HG03378 (cell line): Measurements from ENCODE around the gene RPS6KA5.
"Not testable (repeated sequence)": the region's sequence is repeated elsewhere in the genome, so short reads cannot be mapped to it uniquely, and the experiment has no call there.

Experiments
- ATAC-seq: cut with Tn5 transposase; IDR thresholded peaks from one replicate; pipeline ENCODE4 v1.9.1; 2021; ENCODE audit warnings: mild to moderate bottlenecking, moderate library complexity; ENCODE audit not compliant: unreplicated experiment

The RPS6KA5 gene

DNA sequence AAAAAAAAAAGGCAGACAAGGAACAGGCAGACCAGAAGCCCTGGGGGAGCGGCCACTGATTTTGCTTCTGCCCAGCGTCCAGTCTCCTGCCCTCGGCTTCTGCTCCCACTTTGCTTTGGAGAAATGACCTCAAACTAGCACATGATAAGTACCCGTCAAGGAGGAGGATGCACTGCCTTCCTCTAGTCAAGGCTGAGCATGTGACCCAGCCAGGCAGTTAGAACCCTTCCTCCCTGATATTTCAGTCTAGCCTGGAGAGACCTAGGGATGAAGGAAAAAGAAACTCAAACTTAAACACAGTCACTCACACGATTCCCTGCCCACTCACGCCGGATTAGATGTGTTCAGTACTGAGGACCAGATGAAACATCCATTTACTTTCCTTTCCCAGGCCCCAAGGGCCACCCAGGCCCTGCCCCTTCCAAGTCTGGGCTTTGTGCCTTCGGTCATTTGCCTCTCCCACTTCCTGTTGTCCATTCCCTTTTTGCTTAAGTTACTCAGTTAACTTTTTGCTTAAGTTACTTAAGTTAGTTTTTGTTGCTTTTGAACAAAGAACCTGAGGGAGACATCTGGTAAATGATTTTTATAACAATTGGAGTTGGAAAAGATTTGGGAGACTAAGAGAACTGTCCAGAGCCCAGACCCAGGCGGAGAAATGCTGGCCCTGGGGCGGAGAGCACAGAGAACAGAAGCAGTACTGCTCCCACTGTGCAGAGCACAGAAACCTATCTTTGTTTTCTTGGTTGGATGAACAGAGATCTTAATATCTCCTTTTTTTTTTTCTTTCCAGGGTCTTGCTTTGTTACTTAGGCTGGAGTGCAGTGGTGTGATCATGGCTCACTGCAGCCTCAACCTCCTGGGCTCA lies 221.2 kb downstream of the RPS6KA5 start:
- ATAC-seq: no peak

DNA sequence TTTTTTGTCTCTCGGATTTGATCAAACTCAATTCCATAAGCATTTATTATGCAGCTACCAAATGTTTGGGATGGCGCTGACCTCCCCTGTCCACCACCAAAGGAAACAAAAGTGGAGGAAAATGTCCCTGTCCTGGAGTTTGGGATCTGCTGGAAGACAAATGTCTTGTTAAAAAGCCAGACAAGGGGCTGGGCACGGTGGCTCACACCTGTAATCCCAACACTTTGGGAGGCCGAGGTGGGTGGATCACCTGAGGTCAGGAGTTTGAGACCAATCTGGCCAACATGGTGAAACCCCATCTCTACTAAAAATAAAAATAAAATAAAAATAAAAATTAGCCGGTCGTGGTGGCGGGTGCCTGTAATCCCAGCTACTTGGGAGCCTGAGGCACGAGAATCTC lies 221.9 kb downstream of the RPS6KA5 start:
- not testable (repeated sequence) for ATAC-seq

DNA sequence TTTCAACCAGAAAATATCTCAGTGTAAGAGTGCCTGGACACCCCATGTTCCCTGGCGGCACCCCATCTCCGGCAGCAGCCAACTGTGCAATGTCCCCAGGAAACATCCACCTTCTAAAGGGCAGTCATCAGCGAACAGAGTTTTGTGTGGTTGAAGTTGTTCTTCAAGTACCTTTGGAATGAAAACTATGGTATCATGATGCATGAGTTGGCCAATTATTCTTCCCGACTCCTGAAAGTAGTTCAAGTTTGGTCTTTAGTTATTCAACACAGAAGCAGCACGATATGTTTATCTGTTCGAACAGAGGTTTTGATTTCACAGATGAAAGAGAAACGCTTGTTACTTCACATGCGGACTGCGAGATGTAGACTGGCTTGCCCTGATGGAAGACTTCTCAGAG lies 223.1 kb downstream of the RPS6KA5 start:
- no peak for ATAC-seq

DNA sequence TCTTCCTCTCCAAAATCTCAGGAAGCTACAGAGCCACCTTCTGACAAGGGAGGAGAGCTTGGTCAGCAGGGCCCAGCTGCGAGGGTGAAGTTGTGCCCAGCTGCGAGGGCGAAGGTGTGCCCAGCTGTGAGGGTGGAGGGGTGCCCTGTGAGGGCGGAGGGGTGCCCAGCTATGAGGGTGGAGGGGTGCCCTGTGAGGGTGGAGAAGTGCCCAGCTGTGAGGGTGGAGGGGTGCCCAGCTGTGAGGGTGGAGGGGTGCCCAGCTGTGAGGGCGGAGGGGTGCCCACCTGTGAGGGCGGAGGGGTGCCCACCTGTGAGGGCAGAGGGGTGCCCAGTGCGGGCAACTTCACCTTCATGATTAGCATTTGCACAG lies 223.8 kb downstream of the RPS6KA5 start:
- no peak for ATAC-seq

DNA sequence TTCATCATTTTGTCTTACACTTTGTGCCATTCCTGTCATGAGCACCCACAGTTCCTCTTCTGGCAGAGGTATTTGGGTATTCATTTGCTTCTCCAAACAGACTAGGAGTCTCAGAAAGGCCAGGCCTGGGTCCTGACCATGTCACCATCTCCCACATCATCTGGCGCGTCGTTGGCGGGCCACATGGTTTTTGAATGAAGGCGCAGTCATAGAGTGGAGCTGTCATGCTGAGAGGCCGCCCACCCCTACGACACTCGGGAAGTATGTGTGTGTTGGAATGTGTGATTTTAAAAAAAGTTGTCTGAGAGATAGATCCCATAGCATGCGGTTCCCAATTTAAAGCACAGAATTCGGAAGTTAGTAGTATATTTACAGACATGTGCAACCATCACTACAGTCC lies 228.6 kb downstream of the RPS6KA5 start:
- no peak for ATAC-seq

DNA sequence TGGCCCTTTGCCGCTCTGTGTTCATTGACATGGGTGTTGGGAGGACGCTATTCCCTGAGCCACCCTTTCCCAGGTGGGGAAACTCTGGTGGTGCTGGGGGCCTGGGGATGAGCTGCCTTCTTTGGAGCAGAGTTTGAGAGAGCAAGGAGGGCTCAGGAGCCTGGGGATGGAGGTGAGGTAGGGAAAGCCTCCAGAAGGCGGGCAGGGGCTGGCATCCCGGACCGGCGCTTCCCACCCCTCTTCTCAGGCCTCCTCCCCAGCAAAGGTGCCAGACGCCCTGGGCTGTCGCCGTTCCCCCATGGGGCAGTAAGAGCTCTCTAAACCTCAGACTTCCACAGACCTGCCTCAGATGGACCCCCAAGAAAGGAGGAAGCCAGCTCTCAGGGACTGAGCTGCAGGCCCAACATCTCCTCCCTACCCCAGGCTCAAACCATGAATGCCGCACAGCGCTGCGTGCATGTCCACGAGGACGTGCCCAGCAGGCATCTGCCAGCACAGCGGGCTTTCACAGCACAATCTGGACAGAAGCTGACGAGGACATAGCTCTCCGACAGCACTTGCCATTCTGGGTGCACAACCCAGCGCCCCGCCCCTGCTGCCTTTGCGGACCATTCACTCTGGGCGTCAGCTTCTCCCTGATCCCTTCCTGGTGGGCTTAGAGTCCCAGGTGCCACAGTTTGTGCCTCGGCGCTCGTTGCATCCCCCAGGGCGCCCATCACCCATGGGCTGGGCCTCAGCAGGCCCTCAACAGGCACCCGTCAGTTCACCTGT lies 229.3 kb downstream of the RPS6KA5 start:
- ATAC-seq: no peak

DNA sequence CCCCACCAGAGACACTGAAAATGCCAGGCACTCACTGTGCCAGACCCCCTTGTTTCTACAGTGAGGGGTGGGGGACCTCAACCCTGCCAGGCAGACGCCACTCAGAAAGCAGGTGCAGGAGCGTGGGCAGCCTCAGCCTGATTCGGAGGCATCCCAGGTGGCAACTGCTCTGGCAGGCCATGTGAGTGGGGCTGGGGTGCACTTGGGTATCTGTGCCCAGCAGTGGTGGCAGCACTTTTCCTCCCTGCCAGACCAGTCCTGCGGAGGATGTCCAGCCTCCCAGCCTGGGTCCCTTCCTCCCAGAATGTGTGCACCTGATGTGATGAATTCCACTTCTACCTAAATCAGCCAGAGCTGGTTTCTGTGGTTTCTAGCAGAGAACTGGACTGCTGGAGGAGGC lies 230.8 kb downstream of the RPS6KA5 start:
- ATAC-seq: no peak

DNA sequence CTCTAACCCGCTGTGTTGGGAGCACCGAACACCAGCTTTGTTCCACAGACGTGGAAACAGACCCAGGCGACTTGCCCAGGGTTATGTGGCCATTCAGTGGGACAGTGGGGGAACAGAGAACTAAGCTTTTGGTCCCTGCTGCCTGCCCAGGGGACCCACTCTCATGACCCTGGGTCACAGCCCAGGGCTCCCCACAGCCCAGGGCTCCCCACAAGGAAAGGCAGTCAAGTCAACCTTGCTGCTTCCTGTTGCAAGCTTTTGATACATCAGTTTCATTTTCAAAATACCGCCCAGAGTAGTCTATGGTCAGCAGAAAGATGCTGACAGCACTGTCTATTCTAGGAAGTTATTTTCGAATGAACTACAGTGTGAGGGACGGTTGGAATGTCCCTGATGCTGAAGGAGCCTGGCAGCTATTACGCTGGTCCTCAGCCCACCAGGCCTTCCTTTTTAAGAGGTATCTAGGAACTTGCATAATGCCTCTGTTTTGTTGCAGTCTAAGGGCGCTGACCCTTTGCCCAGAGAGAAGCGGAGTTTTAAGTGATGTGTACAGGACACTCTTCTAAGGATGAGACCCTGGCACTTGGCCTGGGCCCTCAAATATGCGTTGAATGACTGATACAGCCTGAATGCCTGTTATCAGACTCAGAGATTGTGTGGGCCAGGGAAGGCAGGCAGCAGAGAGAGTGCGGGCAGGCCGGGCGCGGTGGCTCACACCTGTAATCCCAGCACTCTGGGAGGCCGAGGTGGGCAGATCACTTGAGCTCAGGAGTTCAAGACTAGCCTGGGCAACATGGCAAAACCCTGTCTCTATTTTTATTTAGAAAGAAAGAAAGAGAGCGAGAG lies 231.6 kb downstream of the RPS6KA5 start:
- ATAC-seq: peak; percentile 61

DNA sequence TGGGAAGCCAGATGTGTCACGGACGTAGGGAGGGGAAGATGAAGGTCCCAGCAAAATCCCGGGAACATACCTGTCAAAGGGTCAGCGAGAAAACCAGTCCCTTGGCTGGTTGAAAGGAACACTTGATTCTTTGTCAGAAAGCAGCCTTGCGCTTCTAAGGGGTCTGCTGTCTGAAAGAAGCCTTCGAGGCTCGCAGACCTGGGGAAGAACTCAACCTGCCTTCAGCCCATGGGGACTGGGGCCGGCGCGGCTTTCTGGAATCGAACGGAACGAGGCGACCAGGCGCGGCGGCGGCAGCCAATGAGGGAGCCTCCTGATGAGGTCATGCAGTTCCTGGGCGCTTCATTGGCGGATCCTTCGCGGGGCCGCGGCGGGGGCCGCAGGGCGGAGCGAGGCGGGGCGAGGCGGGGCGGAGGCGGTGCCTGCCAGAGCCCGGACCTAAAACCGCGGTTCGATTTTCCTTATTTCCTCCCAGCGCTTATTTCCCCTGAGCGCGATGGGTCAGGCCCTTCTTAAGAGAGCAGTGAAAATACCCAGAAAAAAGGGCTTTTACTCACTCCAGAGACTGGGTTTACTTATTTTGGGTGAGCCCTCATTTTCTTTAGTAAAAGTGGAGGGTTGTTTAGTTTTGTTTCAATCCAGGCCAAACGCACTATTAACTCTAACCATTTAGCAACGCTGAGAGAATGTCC lies 232.4 kb downstream of the RPS6KA5 start:
- ATAC-seq: peak; percentile 90

DNA sequence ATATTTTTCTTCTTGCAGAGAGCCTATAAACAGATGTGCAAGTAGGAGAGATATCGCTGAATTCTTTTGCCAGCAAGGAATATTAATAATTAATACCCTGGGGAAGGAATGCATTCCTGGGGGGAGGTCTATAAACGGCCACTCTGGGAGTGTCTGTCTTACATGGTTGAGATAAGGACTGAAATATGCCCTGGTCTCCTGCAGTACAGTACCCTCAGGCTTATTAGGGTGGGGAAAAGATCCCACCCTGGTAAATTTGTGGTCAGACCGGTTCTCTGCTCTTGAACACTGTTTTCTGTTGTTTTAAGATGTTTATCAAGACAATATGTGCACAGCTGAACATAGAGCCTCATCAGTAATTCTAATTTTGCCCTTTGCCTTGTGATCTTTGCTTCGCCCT lies 236.9 kb downstream of the RPS6KA5 start:
- ATAC-seq: not testable (repeated sequence)

DNA sequence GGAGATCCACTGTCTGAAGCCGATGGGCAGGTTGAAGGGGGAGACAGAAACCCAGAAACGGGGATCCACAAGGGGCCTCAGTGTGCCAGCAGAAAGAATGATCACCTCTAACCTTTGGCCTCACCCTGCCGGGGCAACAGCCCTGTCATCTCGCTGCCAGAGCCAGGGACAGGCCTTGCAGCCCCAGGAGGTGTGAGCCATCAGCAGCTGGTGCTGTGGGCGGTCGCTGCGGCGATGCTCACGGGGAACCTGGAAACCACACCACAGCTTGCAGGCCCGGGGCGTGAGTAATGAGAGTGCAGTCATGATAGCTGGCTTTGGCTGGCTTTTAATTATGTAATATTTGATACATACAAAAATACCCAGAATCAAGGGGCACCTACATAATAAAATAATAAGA lies 239.5 kb downstream of the RPS6KA5 start:
- ATAC-seq: peak; percentile 65

DNA sequence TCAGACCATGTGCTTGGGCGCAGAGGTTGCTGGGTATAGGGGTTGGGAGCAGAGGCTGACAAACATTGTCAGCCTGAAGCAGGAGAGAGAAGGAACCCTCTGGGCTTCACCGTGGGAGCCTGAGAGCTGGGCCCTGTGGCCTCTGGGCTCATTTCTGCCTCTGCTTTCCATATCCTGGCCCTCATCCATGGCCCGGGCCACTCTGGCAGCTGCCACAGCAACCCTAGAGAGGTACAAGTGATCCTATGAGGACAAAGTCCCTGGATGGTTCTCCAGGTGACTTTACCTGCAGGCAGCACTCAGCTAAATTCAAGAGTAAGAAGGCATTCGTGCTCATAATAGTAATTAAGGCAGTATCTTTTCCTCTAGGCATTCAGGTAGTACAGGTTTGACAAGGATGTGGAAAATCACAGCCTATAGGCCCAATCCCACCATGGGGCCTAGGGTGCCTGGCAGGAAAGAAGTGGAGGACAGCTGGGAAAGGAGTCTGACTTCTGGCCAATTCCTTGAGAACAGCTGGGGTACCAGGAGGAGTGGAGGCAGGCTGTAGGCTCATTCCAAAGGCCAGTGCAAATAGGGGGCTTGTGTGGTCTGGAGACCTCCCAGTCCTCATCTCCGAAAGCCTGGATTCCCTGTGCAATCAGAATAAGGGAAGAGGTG lies 240.6 kb downstream of the RPS6KA5 start:
- no peak for ATAC-seq

DNA sequence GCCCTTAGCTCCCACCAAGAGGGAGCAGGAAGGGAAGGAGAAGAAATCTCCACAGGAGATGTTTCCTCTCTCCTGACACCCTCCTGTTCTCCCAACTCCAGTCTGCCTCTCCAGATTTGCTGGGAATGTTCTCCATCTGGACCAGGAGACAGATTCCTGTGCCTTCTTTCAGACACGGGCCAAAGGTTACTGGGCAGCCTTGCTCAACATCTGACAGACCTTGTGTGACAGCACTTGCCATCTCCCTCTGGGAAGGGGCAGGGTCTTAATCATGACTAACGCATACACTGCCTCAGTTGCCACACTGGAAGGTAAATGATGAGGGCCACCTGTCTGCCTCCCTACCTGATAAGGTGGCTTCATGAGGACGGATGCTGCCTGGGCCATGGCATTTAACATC lies 241.7 kb downstream of the RPS6KA5 start:
- no peak for ATAC-seq

DNA sequence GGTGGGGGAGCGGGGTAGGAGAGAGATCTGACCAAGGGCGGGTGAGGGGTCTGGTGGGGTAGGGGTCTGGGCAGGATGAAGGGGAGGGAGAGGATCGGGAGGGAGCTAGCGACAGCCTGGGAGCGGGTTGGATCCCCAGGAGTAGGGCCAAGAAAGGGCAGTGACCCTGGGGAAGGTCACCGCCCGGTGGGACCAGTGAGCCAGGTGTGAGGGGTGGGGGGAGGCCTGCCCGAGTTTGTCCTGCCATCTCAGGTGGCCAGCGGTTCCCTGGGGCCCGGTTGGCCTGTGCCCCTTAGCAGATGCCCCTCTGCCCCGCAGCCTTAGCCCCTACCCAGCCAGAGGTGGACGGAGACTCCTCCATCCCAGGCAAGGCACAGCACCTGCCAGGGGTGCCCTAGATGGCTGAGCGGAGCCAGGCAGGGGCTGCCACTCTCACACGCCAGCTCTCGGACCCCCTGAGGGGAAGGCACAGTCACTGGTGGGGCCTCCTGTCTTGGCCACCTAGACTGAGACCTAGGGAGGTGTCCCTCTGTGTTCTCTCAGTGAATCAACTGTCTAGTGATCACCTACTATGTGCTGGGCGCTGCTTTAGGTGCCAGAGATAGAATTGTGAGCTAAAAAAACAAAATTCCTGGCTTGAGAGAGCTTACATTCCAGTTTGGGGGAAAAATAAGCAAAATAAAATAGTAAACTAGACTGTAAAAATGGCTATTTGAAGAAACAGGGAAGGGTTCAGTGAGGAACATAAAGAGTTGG lies 243.6 kb downstream of the RPS6KA5 start:
- ATAC-seq: no peak

DNA sequence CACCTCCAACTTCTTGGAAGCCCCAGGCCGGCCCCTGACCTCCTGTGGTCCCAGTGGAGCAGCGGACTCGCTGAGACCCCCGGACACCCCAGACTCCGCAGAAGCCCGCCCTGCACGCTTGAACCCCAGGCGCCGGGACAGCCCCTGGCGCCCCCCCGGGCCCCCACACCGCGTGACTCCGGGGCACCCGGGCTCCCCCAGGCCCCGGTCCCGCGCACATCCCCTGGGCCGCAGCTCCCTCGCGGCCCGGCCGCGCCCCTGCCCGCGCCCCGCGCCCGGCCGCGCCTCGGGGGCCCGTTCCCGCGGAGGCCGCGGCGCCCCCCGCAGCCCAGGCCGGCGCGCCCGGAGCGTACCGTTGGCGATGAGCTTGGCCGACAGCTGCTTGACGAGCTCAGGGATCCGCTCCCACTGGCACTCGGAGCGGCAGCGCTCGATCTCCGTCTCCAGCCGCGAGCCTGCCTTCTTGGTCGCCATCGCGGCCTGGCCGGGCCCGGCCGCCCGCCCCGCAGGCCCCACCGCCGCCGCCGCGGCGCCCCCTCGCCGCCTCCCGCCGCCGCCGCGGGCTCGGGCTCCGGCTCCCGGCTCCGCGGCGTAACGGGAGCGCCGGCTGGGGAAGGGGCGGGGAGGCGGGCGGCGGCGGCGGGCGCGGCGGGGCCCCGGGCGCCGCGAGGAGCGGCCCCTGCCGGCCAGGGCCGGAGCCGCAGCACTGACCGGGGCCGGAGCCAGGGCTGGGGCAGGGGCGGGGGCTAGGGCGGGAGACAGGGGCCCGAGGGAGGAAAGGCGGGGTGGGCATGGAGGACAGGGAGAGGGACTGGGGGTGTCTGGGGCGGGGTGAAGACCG lies 244.4 kb downstream of the RPS6KA5 start, which contains the start of gene TTC7B:
Gene TTC7B (minus strand): TSS at position 609 of the 841 bp plus-strand sequence. CDS start 135 bp downstream, at position 474.
- no peak for ATAC-seq

DNA sequence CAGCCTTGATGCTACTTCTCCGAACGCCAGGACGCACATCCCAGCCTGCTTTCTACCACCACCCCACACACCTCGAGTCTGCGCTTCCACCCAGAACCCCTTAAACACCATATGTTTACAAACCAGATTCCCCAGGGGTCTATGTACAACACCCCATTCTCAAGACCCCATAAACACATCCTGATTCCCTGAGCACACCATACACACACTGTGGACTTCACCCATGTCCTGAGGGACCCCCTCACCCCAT lies 244.9 kb downstream of the RPS6KA5 start:
- no peak for ATAC-seq

DNA sequence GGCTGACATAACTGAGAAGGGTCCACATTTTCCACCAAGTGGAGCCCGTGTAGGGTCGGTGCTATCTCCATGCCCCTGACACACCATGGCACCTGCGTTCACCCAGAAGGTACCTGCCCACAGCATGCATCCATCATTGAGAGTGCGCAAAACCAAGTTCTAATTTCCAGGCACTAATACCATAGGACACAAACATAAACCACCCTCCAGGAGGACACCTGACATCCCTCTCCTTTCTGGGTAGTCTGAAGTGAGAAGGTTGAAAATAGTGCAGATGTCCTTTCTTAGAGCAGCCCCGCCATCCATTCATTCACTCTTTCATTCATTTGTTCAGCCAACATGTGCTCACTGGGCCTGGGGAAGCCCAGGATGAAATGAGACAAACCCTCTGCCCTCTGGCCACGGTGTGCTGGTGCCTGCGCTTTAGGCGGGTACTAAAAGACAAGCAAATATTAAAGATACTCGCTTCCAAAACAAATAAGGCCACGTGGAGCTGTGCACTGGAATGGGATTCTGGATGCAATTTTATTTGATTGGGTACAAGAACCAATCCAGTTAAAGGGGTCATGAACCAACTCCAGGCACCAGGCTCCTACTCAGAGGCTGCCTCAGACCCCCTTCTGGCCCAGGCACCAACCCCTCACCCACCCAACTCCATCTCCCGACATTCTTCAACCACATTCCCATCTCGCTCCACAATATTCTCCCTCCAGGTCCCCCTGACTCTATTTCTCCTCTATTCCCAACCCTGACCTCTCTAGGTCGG lies 245.5 kb downstream of the RPS6KA5 start:
- ATAC-seq: no peak

DNA sequence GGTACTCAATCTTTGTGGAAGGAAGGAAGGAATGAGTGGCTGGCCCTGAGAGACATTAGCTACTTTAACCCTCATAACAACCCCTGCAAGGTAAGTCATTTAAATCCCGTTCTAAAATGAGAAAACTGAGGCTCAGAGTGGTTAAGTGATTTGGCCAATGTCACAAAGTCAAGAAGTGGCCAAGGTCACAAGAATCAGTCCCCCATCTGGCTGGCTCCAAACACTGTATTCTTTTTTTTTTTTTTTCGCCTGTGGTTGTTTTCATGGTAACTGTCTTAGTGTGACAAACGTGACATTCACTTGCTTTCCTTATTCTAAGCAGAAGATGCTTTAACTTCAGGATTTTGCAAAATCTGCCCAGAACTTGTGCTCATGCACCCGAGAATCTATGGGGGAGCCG lies 247.0 kb downstream of the RPS6KA5 start:
- no peak for ATAC-seq
